ENCODE data around the gene ANO8. TPM values are rescaled to one million over a fixed set of nuclear protein-coding genes. Genes with fewer than 3 reads are reported as not detected.

ANO8 gene
- total and polyA plus RNA-seq, 2 of the 13 experiments (the other 11 are each of a cell fraction or from before 2014, with no cell fraction given): 1.8 to 3.5 TPM

DNA sequence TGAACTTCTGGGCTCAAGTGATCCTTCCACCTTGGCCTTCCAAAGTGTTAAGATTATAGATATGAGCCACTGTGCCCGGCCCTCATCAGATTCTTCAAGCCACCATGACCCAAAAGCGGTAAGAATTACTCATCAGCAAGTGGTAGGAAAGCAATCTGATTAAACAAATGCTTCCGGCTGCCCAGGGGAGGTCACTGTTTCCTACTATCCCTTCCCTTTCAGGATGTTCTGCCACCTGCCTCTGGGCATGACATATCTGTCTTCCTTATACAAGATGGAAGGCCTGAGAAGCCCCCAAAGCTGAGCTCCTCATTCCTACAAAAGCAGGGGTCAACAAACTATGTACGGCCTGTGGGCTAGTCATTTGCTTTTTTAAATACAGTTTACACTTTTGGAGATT, 38.4 kb downstream of the ANO8 start:
- TF ChIP-seq LCORL (IDR thresholded peaks at IDR 0.05) (no peak), LCORL (CRISPR knock-in tag; IDR thresholded peaks at IDR 0.05) (no peak), XRCC5 (optimal IDR thresholded peaks at IDR 0.05; ENCODE audit: low read length) (no peak), TBX3 (IDR thresholded peaks at IDR 0.05; ENCODE audit: borderline replicate concordance) (no peak), ZNF501 (CRISPR knock-in tag; IDR thresholded peaks at IDR 0.05) (no peak), ATF7 (IDR thresholded peaks at IDR 0.05) (no peak), ATF7 (CRISPR knock-in tag; IDR thresholded peaks at IDR 0.05) (no peak), ARID5B (CRISPR knock-in tag; IDR thresholded peaks at IDR 0.05) (no peak), NCOR1 (IDR thresholded peaks at IDR 0.05; ENCODE audit: borderline replicate concordance, low read length) (no peak), CHD4 (IDR thresholded peaks at IDR 0.05; ENCODE audit: borderline replicate concordance, low read length) (no peak), ZNF576 (CRISPR knock-in tag; IDR thresholded peaks at IDR 0.05) (no peak), ZNF615 (CRISPR knock-in tag; IDR thresholded peaks at IDR 0.05; ENCODE audit: borderline replicate concordance) (no peak), ZNF816 (CRISPR knock-in tag; IDR thresholded peaks at IDR 0.05; ENCODE audit: borderline replicate concordance) (no peak), SP5 (CRISPR knock-in tag; IDR thresholded peaks at IDR 0.05; ENCODE audit: borderline replicate concordance, low read depth) (no peak), EZH2 (conservative IDR thresholded peaks at IDR 0.05; ENCODE audit: low read depth, low read length) (no peak), NR1H2 (CRISPR knock-in tag; IDR thresholded peaks at IDR 0.05; ENCODE audit: borderline replicate concordance, low read depth) (no peak), POGZ (CRISPR knock-in tag; IDR thresholded peaks at IDR 0.05) (no peak)
- TF ChIP-seq, protein P1, sequence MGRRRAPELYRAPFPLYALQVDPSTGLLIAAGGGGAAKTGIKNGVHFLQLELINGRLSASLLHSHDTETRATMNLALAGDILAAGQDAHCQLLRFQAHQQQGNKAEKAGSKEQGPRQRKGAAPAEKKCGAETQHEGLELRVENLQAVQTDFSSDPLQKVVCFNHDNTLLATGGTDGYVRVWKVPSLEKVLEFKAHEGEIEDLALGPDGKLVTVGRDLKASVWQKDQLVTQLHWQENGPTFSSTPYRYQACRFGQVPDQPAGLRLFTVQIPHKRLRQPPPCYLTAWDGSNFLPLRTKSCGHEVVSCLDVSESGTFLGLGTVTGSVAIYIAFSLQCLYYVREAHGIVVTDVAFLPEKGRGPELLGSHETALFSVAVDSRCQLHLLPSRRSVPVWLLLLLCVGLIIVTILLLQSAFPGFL (CRISPR knock-in tag; IDR thresholded peaks at IDR 0.05): no peak
- DNase-seq (ENCODE audit: low spot score) (no peak), FAIRE-seq (no peak), ATAC-seq (no peak)
- Histone ChIP-seq H4K20me1 (ENCODE audit: insufficient read depth, low read length) (no peaks in the 10 kb centered on the region), H3K9me3 (ENCODE audit: low read length) (peaks cover 5% of the 10 kb centered on the region), H3K4me2 (ENCODE audit: low read depth, low read length) (no peak overlapping the region), H3K9ac (ENCODE audit: insufficient read depth, low read depth, low read length) (no peak overlapping the region), H3K79me2 (ENCODE audit: insufficient read depth, low read length) (no peaks in the 10 kb centered on the region), H3K27me3 (ENCODE audit: control insufficient read depth in 1 of 2, insufficient read depth in 2 of 2, low read length in 2 of 2) (no peaks in the 10 kb centered on the region), H3K4me3 (replicated peaks in 1 of 3; ENCODE audit: insufficient read depth in 1 of 3, low read depth in 2 of 3, low read length in 3 of 3) (no peak overlapping the region), H3K36me3 (replicated peaks in 1 of 2; ENCODE audit: control insufficient read depth in 1 of 2, insufficient read depth in 2 of 2, low read length in 2 of 2) (peaks cover 0 to 6% of the 10 kb centered on the region in 2 experiments; a peak in 1 of 5 replicates), H3K4me1 (ENCODE audit: insufficient read depth, low read length) (no peaks in the 10 kb centered on the region), H2AFZ (ENCODE audit: low read length) (no peak overlapping the region), H3K27ac (ENCODE audit: extremely low read length, insufficient read depth, low read length) (no peak overlapping the region)
- 84% methylated on average over 4 of the region's 4 CpGs for WGBS (ENCODE audit: low lambda C conversion rate)
- intact Hi-C loops (cut with micrococcal nuclease; ENCODE audit: unreplicated experiment) (no loop called here), in situ Hi-C loops (cut with HindIII; ENCODE audit: extremely low pct_ligation_motif_present, low pct_unique_long_range_greater_than_20kb) (no loop called here)
- BruUV-seq (replicated peaks): no TSS peak
- POLR2A ChIA-PET: no interaction called here
- CTCF ChIA-PET (ENCODE audit: low intra/inter-chr PET ratio, low total read pairs): no interaction called here
